Choroid plexus epithelial cell (primary cell): ENCODE results near the gene CABCOCO1.

Experiments used
- DNase-seq: peaks from one replicate; pipeline ENCODE4 v3.0.0-alpha.2; 2010; ENCODE audit warnings: low read depth
- H3K4me3 ChIP-seq: 2 replicates; pipeline ENCODE4 v1.5.1; 2011; ENCODE audit warnings: low read depth, mild to moderate bottlenecking, control low read depth, low read length, moderate library complexity
- TF ChIP-seq, protein P1 (sequence below): conservative IDR thresholded peaks from 2 replicates; pipeline ENCODE4 v1.5.1; 2011; ENCODE audit warnings: low read depth, mild to moderate bottlenecking, control low read depth, inconsistent platforms, low read length, moderate library complexity

CABCOCO1 gene

DNA sequence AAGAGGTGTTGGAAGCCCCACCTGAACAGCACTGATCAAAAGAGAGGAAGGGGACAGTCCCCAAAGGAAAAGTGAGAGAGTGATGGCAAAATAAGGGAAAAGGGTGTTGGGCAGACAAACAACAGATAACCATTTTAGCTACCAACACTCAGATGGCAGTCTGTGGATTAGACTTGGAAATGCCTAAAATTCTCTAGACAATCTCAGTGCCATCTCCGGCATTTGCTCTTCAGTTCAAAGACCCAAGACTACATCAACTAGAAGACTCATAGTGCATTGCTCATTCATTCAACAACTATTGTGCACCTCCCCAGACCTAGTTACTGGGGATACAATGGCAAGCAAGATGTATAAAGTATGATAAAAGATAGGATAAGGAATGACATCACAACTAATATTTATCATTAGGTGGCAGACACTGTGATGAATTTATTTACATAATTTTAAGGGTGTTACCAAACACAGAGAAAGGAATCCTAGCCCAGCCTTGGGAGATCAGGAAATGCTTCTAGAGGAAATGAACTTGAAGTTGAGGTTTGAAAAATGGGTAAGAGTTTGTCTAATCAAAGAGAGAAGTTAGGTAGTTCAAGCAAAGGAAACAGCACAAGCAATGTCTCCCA lies 129.5 kb downstream of the CABCOCO1 start:
- H3K4me3 ChIP-seq = no peak overlapping the region
- TF ChIP-seq, protein P1, sequence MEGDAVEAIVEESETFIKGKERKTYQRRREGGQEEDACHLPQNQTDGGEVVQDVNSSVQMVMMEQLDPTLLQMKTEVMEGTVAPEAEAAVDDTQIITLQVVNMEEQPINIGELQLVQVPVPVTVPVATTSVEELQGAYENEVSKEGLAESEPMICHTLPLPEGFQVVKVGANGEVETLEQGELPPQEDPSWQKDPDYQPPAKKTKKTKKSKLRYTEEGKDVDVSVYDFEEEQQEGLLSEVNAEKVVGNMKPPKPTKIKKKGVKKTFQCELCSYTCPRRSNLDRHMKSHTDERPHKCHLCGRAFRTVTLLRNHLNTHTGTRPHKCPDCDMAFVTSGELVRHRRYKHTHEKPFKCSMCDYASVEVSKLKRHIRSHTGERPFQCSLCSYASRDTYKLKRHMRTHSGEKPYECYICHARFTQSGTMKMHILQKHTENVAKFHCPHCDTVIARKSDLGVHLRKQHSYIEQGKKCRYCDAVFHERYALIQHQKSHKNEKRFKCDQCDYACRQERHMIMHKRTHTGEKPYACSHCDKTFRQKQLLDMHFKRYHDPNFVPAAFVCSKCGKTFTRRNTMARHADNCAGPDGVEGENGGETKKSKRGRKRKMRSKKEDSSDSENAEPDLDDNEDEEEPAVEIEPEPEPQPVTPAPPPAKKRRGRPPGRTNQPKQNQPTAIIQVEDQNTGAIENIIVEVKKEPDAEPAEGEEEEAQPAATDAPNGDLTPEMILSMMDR = no peak
- DNase-seq = no peak

DNA sequence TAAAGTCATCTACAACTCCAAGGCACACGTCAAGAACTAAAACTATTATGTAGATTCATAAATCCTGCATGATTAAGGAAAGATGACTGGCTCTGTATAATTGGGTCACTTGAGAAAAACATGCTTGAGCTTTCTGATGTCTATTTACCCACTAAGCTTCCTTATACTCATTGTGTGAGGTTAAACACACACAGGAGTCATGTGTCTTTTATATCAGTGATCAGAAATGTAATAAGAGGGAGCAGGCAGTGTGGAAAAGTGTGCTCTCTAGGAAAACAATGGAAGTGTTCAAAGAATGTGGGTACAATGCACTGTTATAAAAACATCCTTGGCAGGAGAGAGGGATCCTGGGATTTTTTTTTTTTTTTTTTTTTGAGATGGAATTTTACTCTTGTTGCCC lies 130.2 kb downstream of the CABCOCO1 start:
- TF ChIP-seq, protein P1 = no peak
- DNase-seq = no peak
- H3K4me3 ChIP-seq = no peak overlapping the region

DNA sequence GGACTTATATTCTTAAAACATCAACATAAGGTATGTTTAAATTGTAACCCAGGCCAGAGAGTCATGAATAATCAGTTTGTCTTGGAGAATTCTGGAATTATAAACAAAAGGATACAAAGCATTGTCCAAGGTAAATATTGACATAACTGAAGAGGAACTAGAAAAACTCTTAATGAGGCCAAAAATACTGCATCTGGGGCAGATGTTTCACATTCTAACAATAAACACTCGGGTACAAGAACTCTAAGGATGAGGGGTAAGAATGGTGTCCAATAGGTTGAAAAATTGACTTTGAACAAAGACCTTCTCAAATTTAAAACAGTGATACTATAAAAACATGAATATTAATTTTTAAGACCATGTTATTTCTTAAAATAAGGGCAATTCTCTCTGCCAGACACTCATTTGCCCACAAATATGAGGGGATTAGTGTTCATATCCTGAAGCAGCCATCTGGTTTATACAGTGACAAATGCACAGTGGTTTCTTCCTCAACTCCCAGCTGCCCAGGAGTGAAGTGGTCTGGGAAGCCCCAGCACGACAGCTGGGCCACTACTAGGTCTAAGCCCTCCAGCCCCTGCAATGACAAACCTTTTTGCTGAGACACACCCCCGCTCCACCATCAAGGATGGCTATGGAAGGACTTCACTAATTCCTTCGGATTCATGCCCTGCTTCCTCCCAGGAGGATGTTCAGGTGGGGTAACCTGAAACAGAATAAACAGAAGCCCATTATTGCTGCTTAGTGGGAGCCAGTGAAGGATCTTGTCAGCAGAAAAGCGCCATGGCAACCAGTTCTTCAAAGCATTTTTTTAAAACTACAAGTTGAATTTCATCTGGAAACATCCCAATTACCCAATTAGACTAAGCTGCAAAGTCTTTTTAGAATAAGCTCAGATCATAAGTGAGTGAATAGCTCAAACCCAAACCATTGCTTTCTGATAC lies 131.3 kb downstream of the CABCOCO1 start:
- TF ChIP-seq, protein P1 = no peak
- H3K4me3 ChIP-seq = no peak overlapping the region
- DNase-seq = peak; percentile 48

DNA sequence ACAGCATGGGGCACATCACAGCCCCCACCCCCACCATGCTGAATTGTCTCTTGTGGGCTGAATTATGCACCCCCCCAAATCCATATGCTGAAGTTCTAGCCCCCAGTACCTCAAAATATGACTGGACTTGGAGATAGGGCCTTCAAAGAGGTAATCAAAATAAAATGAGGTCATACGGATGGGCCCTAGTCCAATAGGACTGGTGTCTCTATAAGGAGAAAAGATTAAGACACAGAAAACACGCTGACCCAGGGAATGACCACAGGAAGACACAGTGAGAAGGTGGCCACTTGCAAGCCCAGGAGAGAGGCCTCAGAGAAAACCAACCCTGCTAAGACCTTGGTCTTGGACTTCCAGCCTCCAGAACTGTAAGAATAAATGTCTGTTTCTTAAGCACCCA lies 132.4 kb downstream of the CABCOCO1 start:
- DNase-seq = no peak
- no peak overlapping the region for H3K4me3 ChIP-seq
- TF ChIP-seq, protein P1 = no peak

DNA sequence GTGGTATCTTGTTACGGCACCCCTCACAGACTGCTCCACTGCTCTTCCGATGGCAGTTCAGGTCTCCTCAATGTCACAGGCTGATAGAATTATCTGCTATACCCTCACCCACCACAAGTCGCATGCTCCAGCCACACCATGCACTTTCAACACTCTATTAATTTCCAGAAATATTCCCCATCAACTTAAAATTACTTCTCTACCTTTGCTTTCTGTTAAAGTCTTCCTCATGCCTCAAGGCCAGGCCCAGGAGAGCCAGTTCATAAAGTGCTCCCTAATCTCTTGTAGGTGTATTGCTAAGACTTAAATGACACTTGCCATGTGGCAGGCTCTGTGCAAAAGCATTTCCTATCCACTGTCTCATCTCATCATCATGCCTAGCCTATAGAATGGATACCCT lies 132.8 kb downstream of the CABCOCO1 start:
- TF ChIP-seq, protein P1 = peak; percentile 20
- H3K4me3 ChIP-seq = no peak overlapping the region
- DNase-seq = no peak

DNA sequence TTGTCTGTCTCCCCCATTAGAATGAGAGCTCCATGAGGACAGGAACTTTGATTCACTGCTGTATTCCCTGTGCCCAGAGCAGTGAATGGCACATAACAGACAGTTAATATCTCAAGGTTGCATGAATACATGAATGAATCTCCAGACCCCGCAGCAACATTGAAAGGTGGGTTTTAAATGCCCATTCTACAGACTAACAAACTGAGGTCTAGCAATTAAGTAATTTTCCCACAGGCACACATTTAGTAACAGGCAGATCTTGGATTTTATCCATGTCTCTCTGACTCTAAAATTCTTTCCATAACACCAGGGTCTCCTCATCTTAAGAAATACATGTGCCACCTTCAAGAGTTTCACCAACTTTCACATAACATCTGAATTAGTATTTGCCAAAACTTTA lies 134.1 kb downstream of the CABCOCO1 start:
- TF ChIP-seq, protein P1 = no peak
- DNase-seq = no peak

More for the DNA sequence above, 134.1 kb downstream of the CABCOCO1 start:
- no peak overlapping the region for H3K4me3 ChIP-seq
